ENCODE data around the gene SAYSD1.
"Not testable (repeated sequence)": the region's sequence is repeated elsewhere in the genome, so short reads cannot be mapped to it uniquely, and the experiment has no call there.

Gene SAYSD1

GRCh38 chr6:39114704-39115599 is at the start of gene SAYSD1:
TSS of gene SAYSD1 (minus strand) at chr6:39115186. CDS start at chr6:39115089, 97 bp downstream.
- peak; percentile 91 for DNase-seq (ENCODE audit: low read depth)

- DNase-seq (ENCODE audit: low read depth): no peak
These were observed 42.5 kb upstream of the SAYSD1 start for GRCh38 chr6:39157511-39157910.

GRCh38 chr6:39156801-39157200 is 41.8 kb upstream of the SAYSD1 start:
- DNase-seq (ENCODE audit: low read depth): no peak

- no peak for DNase-seq (ENCODE audit: low read depth)
These were observed 39.7 kb upstream of the SAYSD1 start for GRCh38 chr6:39154705-39155104.

- DNase-seq (ENCODE audit: low read depth): no peak
These were observed 38.9 kb upstream of the SAYSD1 start for GRCh38 chr6:39153766-39154397.

- DNase-seq (ENCODE audit: low read depth): no peak
These were observed 37.3 kb upstream of the SAYSD1 start for GRCh38 chr6:39152262-39152661.

GRCh38 chr6:39151211-39151610 is 36.2 kb upstream of the SAYSD1 start:
- DNase-seq (ENCODE audit: low read depth): no peak

GRCh38 chr6:39144481-39145173 is 29.6 kb upstream of the SAYSD1 start:
- DNase-seq (ENCODE audit: low read depth): no peak

- DNase-seq (ENCODE audit: low read depth): no peak
These were observed 28.4 kb upstream of the SAYSD1 start for GRCh38 chr6:39143238-39143930.

GRCh38 chr6:39140556-39141167 is 25.7 kb upstream of the SAYSD1 start:
- DNase-seq (ENCODE audit: low read depth): no peak

- no peak for DNase-seq (ENCODE audit: low read depth)
These were observed 22.3 kb upstream of the SAYSD1 start for GRCh38 chr6:39137245-39137644.

GRCh38 chr6:39136207-39136606 is 21.2 kb upstream of the SAYSD1 start:
- DNase-seq (ENCODE audit: low read depth): not testable (repeated sequence)

GRCh38 chr6:39134761-39135160 is 19.8 kb upstream of the SAYSD1 start:
- not testable (repeated sequence) for DNase-seq (ENCODE audit: low read depth)

GRCh38 chr6:39130691-39131090 is 15.7 kb upstream of the SAYSD1 start:
- no peak for DNase-seq (ENCODE audit: low read depth)

- no peak for DNase-seq (ENCODE audit: low read depth)
These were observed 13.8 kb upstream of the SAYSD1 start for GRCh38 chr6:39128832-39129231.

- DNase-seq (ENCODE audit: low read depth): no peak
These were observed 13.1 kb upstream of the SAYSD1 start for GRCh38 chr6:39128106-39128505.

- no peak for DNase-seq (ENCODE audit: low read depth)
These were observed 9.1 kb upstream of the SAYSD1 start for GRCh38 chr6:39124114-39124513.

GRCh38 chr6:39118921-39119320 is 3.9 kb upstream of the SAYSD1 start:
- DNase-seq (ENCODE audit: low read depth): no peak

GRCh38 chr6:39114388-39114703 is 640 bp downstream of the SAYSD1 start:
- no peak for DNase-seq (ENCODE audit: low read depth)

- DNase-seq (ENCODE audit: low read depth): no peak
These were observed 1.2 kb downstream of the SAYSD1 start for GRCh38 chr6:39113788-39114187.

GRCh38 chr6:39111280-39111679 is 3.7 kb downstream of the SAYSD1 start:
- DNase-seq (ENCODE audit: low read depth): no peak

All from activated T-helper 1 cell treated with Interleukin-2 at 50 U/mL for 16 hours (primary cell).